BLaER1 treated with 17β-estradiol and CSF1 and Interleukin-3, amounts not matched to agents 10 nM and 100 nM (cell line): ENCODE data around the gene ADGRB2.

Experiments
- H3K27ac ChIP-seq, 11 experiments: shearing (Covaris generic); formaldehyde crosslinking; 2 replicates each; pipeline ENCODE4 v1.8.1; 2022
- H3K27me3 ChIP-seq, 11 experiments: shearing (Covaris generic); formaldehyde crosslinking; 2 replicates each; pipeline ENCODE4 v1.8.1; 2022
- H3K36me3 ChIP-seq, 11 experiments: shearing (Covaris generic); formaldehyde crosslinking; 2 replicates each; pipeline ENCODE4 v1.8.1; 2022
- H3K4me1 ChIP-seq, 10 experiments: shearing (Covaris generic); formaldehyde crosslinking; 2 replicates each; pipeline ENCODE4 v1.8.1; 2022
- H3K4me2 ChIP-seq, 11 experiments: shearing (Covaris generic); formaldehyde crosslinking; 2 replicates each; pipeline ENCODE4 v1.8.1; 2022
- H3K4me3 ChIP-seq, 10 experiments: shearing (Covaris generic); formaldehyde crosslinking; 2 replicates each; pipeline ENCODE4 v1.8.1; 2022
- H3K9ac ChIP-seq, 11 experiments: shearing (Covaris generic); formaldehyde crosslinking; 2 replicates each; pipeline ENCODE4 v1.8.1; 2022
- H3K9me3 ChIP-seq, 11 experiments: shearing (Covaris generic); formaldehyde crosslinking; replicated peaks in 1 of 11; 2 replicates each; pipeline ENCODE4 v1.8.1; 2022
- H4K20me1 ChIP-seq, 11 experiments: shearing (Covaris generic); formaldehyde crosslinking; 2 replicates each; pipeline ENCODE4 v1.8.1; 2022
- Cebpa-rat ChIP-seq, 11 experiments: shearing (Covaris generic); IDR thresholded peaks; 2 replicates each; pipeline ENCODE4 v1.8.1; 2022

Gene ADGRB2

DNA sequence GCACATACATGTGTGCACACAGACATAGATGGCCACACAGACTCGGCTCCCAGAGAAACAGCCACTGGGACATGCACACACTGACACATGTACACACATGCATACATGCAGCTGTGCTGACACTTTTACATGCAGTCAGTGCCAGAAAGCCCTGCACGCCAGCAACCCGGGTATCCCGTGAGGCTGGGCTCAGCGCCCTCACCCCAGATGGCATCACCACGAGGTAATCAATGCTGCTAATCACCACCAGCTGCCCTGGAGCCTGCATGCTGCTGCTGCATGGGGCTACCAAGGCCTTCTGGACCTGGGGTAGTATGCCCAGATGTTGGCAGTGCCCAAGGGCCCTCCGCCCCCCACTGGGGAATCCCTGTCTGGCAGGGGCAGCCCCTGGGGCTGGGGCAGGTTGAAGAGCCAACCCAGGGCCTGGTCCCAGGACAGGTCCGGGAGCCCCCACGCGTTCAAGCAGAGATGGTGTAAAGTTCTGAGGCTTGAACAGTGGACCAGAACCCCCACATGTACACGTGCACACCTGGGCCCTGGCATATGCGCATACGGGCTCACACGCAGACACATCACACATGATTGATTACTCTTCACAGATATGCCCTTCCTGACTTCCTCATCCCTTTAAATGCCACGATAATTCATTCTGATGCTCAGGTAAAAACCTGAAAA is 57.6 kb downstream of the ADGRB2 start:
- TF ChIP-seq Cebpa-rat (IDR thresholded peaks at IDR 0.05): no peak
- no peak overlapping the region for H3K9ac ChIP-seq
- H3K4me3 ChIP-seq: no peak overlapping the region
- H3K4me1 ChIP-seq: peaks cover 42 to 63% (median 53%) of the 10 kb centered on the region in 10 experiments
- peaks cover 31 to 80% (median 37%) of the 10 kb centered on the region in 11 experiments for H3K27me3 ChIP-seq
- peaks cover 0 to 5% (median 0%) of the 10 kb centered on the region in 11 experiments; a peak in 1 of 22 replicates for H4K20me1 ChIP-seq
- no peaks in the 10 kb centered on the region for H3K36me3 ChIP-seq
- H3K4me2 ChIP-seq: peak overlapping the region; percentile 22 to 85 (median 71); a peak in 16 of 22 replicates
- no peaks in the 10 kb centered on the region for H3K9me3 ChIP-seq
- no peak overlapping the region for H3K27ac ChIP-seq

DNA sequence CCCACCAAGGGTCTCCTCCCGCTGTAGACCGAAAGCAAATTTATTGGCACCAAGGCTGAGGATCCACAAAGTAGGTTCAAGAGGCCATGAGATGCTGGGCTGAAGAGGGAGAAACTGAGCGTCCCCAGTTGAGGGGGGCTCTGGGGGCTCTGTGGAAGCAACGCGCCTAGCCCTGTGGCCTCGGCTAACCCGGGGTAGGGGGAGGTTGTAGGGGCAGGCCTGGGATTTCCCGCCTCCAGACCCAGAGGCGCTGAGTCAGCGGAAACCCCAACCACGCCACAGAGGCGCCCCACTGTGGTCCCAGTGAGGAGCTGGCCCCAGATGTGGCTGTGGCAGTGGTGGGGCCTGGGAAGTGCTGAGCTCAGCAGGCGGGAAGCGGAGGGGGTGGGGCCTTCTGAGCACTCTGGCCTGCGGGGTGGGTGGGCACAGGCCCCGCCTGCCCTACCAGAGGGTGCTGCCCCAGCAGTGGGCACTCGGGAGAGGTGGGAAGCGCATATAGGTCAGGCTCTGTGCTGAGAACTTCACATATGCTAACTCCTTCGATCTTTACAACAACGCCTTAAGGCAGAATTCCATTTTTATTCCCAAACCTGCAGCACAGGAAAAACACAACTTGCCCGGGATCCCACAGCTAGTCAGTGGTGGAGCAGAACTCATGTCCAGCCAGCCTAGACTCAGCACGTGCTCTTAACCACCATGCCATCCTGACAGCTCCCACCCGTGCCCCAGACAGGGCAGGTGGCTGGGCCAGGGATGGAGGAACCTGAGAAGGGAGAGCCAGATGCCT is 58.9 kb downstream of the ADGRB2 start:
- H3K27me3 ChIP-seq: peaks cover 31 to 72% (median 37%) of the 10 kb centered on the region in 11 experiments
- H3K9me3 ChIP-seq: no peaks in the 10 kb centered on the region
- H3K4me1 ChIP-seq: peaks cover 54 to 75% (median 65%) of the 10 kb centered on the region in 10 experiments
- H3K36me3 ChIP-seq: no peaks in the 10 kb centered on the region
- peaks cover 0 to 5% (median 0%) of the 10 kb centered on the region in 11 experiments; a peak in 1 of 22 replicates for H4K20me1 ChIP-seq
- 0 out of 20 replicates have a peak overlapping the region, but pooled peaks of 1 of the 10 experiments have one; percentile 14 for H3K4me3 ChIP-seq
- TF ChIP-seq Cebpa-rat (IDR thresholded peaks at IDR 0.05): no peak
- H3K4me2 ChIP-seq: peak overlapping the region; percentile 63 to 85 (median 79)
- H3K9ac ChIP-seq: peak overlapping the region in 9 of 11 experiments; percentile 23 to 60 (median 46); a peak in 13 of 22 replicates
- H3K27ac ChIP-seq: peak overlapping the region in 9 of 11 experiments; percentile 23 to 71 (median 48); a peak in 12 of 22 replicates

DNA sequence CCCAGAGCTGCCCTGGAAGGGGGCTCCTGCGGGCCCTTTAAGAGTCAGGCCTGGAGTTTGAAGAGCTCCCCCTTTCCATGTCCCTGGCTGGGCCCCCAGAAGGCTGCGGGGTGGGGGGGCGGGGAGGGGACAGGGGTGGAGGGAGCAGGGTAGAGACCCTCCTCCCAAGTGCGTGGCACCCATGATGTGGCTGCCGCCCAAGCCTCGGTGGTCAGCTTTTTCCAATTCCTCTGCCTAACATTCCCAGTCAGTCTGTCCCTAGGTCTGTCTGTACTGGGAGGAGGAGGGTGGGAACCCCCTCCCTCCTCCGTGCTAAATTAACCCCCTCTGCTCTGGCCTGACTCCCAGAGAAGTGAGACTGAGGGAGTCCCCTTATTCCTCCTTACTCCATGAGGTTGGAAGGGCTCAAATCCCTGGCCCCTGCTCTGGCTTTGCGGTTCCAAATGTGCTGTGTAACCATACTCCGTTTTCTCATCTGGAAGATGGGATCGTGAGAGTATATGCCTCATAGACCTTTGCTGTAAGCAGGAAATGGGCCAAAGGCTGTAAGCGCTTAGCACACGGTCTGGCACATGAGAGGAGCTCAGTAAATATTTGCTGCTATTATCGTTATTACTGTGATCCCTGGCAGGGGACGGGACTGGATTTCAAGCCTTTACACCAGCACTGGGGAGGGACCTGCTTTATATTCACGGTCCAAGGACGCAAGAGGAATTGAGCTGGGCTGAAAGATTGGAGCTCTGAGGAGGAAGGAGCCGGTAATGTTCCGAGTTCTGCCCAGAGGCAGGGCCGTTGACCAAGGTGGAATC is 59.7 kb downstream of the ADGRB2 start:
- no peaks in the 10 kb centered on the region for H3K9me3 ChIP-seq
- peak overlapping the region; percentile 63 to 85 (median 79) for H3K4me2 ChIP-seq
- H3K9ac ChIP-seq: peak overlapping the region in 9 of 11 experiments; percentile 23 to 60 (median 46); a peak in 13 of 22 replicates
- H4K20me1 ChIP-seq: peaks cover 0 to 5% (median 0%) of the 10 kb centered on the region in 11 experiments; a peak in 1 of 22 replicates
- H3K4me1 ChIP-seq: peaks cover 58 to 81% (median 68%) of the 10 kb centered on the region in 10 experiments
- no peak for TF ChIP-seq Cebpa-rat (IDR thresholded peaks at IDR 0.05)
- no peaks in the 10 kb centered on the region for H3K36me3 ChIP-seq
- H3K27me3 ChIP-seq: peaks cover 31 to 70% (median 37%) of the 10 kb centered on the region in 11 experiments
- 0 out of 20 replicates have a peak overlapping the region, but pooled peaks of 1 of the 10 experiments have one; percentile 14 for H3K4me3 ChIP-seq
- H3K27ac ChIP-seq: peak overlapping the region in 9 of 11 experiments; percentile 23 to 71 (median 48); a peak in 12 of 22 replicates

DNA sequence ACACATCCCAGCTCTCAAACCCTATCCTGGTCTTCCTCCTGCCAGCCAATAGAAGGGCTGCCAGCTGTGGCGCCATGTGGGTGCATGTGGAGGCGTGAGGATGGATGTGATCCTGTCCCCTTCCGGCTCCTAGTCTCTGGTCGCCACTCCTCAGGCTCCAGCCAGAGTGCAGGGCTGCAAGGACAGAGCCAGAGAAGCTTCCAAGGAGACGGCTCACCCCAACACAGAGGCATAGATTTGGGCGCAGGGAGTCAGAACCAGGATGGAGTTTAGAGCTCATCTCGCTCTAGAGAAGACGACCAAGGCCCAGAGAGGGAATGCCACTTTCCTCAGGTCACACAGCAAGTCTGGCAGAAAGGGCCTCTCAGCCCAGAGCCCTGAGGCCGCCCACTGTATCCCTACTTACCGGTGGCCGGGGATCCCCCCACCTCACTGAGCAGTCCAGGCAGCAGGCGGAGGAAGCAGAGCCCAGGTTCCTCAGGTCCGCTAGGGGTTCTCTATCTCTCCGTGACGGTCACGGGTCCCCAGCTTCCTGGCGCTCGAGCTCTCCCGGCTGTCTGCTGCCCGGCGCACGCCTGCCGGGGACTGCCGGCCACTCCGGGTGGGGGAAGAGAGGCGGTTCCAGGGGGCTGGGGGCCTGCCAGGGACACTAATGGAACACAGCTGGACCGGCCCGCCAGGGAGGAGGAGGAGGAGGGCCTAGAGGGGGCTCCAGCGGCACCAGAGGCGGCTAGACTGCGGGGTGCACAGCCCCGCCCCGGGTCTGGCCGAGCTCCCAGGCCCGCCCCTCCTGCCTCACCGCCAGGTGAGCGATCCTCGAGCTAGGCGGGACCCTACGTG is 60.5 kb downstream of the ADGRB2 start, which contains the start of gene COL16A1:
COL16A1 (minus strand) TSS at position 587 of the 840 bp plus-strand sequence. CDS start 1,824 bp downstream, outside the sequence.
- Histone ChIP-seq H3K4me1 (peaks cover 64 to 85% (median 74%) of the 10 kb centered on the region in 10 experiments), H3K4me3 (0 out of 20 replicates have a peak within 1 kb of the TSS, but pooled peaks of 1 of the 10 experiments have one; percentile 14), H3K36me3 (no peaks in the 10 kb centered on the region), H3K9me3 (no peaks in the 10 kb centered on the region), H3K4me2 (peak within 1 kb of the TSS; percentile 63 to 85 (median 79)), H3K27me3 (peaks cover 31 to 62% (median 35%) of the 10 kb centered on the region in 11 experiments), H4K20me1 (peaks cover 0 to 5% (median 0%) of the 10 kb centered on the region in 11 experiments; a peak in 1 of 22 replicates), H3K9ac (peak within 1 kb of the TSS in 9 of 11 experiments; percentile 23 to 60 (median 46); a peak in 11 of 22 replicates), H3K27ac (peak within 1 kb of the TSS in 9 of 11 experiments; percentile 23 to 71 (median 48); a peak in 12 of 22 replicates)
- TF ChIP-seq Cebpa-rat (IDR thresholded peaks at IDR 0.05): no peak

DNA sequence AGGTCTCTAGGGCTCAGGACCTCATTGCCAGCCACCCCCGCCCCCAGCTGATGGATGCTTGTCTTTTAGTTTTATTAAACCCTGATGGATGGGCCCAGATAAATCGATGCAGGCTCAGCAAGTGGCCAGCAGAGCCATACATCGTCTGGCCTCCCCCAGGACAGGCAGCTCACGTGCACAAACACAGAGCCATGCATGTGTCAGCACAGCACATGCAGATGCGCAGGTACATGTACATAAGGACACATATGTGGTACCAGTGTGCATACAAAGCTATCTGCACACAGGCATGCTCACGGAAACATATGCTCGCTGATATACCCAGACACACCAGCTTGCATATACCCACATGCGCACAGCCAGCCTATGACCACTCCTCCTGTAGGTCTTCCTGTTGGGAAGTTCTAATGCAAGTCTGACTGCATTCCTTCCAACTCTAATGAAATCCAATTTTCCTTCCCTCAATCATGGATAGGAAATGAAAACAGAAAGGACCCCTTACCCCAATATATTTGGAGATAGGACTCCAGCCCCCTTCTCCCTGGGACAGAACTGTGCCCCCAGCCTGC is 61.2 kb downstream of the ADGRB2 start:
- Histone ChIP-seq H3K27ac (no peak overlapping the region), H3K27me3 (peaks cover 31 to 56% (median 35%) of the 10 kb centered on the region in 11 experiments), H3K9ac (no peak overlapping the region), H3K9me3 (no peaks in the 10 kb centered on the region), H3K4me3 (no peak overlapping the region), H3K4me2 (no peak overlapping the region), H3K36me3 (no peaks in the 10 kb centered on the region), H3K4me1 (peaks cover 59 to 77% (median 70%) of the 10 kb centered on the region in 10 experiments), H4K20me1 (peaks cover 0 to 5% (median 0%) of the 10 kb centered on the region in 11 experiments; a peak in 1 of 22 replicates)
- TF ChIP-seq Cebpa-rat (IDR thresholded peaks at IDR 0.05): no peak

DNA sequence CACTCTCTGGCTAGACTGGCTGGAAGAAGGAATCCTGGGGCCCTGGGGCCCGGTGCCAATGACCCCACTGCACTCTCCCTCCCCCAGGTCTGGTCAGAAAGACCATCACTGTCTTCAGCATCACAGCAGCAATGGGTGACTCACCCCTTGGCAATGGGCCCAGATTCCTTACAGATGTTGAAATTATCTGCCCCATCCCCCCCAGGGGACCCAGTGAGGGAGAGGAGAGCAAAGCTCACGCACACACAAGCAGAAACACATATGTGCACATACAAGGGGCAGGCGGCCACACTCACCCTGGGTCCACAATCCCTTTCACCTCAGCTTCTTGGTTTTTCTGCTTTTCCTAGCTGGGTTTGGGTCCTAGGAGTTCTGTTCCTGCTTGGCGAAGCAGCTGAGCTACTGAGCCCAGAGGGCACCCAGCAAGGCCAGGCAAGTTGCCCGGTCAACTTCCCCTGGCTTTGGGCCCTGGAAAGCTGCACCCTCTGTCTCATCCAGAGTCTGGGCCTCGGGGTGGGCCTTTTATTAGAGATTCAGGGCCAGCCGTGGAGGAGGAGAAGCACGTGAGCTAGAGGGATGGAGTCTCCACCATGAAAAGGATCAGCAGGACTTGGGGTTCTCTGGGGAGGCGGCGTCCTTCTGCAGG is 62.9 kb downstream of the ADGRB2 start:
- Histone ChIP-seq H3K4me2 (peak overlapping the region; percentile 43 to 92 (median 73)), H3K4me3 (no peak overlapping the region), H3K27ac (peak overlapping the region in 8 of 11 experiments; percentile 37 to 65 (median 50); a peak in 11 of 22 replicates), H3K36me3 (no peaks in the 10 kb centered on the region), H3K9me3 (no peaks in the 10 kb centered on the region), H3K4me1 (peaks cover 42 to 60% (median 53%) of the 10 kb centered on the region in 10 experiments), H3K27me3 (peaks cover 31 to 50% (median 35%) of the 10 kb centered on the region in 11 experiments), H3K9ac (peak overlapping the region in 4 of 11 experiments; percentile 10 to 41 (median 30); a peak in 3 of 22 replicates), H4K20me1 (peaks cover 0 to 5% (median 0%) of the 10 kb centered on the region in 11 experiments; a peak in 1 of 22 replicates)
- TF ChIP-seq Cebpa-rat (IDR thresholded peaks at IDR 0.05): peak in 3 of 11 experiments; percentile 13 to 51 (median 32); a peak in 4 of 22 replicates
